Measurements from ENCODE around the gene SLC43A3. TPM values are rescaled to one million over a fixed set of nuclear protein-coding genes. Genes with fewer than 3 reads are reported as not detected.

Gene SLC43A3
- total RNA-seq, 3 donors from 2014 or later = 104 to 130 (median 105) TPM

DNA sequence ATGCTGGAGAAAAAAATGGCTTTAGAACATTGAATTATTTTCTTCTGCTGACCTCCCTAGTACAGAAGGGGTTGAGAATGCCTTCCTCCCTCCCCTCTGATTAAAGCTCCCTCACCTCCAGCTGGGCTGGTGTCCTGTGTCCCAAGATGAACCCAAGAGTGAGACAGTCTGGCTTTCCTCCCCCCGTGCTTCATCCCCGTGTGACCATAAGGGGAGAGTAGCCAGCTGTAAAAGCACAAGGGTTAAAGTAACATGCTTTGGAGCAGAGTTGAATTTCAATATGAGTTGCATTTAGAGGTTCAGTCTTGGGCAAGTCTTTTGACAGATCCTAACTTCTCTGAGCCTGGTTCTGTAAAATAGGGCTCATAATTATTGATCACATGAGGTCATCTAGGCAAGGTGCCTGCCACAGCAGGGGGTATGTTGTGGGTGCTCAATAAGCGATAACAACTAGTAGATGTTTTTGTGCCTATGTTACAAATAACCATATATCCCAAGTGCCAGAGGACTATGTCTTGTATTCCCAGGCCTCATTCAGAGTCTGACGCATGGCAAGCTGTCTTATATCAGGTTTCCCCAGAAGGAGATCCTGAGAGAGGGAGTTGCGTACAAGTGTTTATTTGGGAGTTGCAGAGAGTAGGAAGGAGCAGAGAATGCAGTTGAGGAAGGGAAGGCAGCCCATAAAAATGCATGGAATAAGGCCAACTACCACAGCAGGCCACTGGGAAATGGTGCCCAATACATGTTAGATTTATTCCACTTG lies 40.6 kb downstream of the SLC43A3 start:
- H3K4me1 ChIP-seq = no peaks in the 10 kb centered on the region
- H3K4me3 ChIP-seq = no peak overlapping the region
- H3K36me3 ChIP-seq = no peaks in the 10 kb centered on the region
- H3K9me3 ChIP-seq = no peaks in the 10 kb centered on the region
- intact Hi-C loops (cut with DNase I; ENCODE audit: low total_unique reads) = no loop called here
- no peaks in the 10 kb centered on the region for H3K27me3 ChIP-seq
- H3K27ac ChIP-seq = no peak overlapping the region
- no peak for DNase-seq (ENCODE audit: low spot score in 2 of 2)
- TF ChIP-seq CTCF (IDR thresholded peaks at IDR 0.05) = no peak
- TF ChIP-seq POLR2A (IDR thresholded peaks at IDR 0.05) = no peak
- no peak for TF ChIP-seq POLR2AphosphoS5 (IDR thresholded peaks at IDR 0.05)

- no peaks in the 10 kb centered on the region for H3K36me3 ChIP-seq
- H3K9me3 ChIP-seq = no peaks in the 10 kb centered on the region
- intact Hi-C loops (cut with DNase I; ENCODE audit: low total_unique reads) = no loop called here
- TF ChIP-seq POLR2AphosphoS5 (IDR thresholded peaks at IDR 0.05) (no peak), CTCF (IDR thresholded peaks at IDR 0.05) (no peak), POLR2A (IDR thresholded peaks at IDR 0.05) (no peak)
- no peak within 1 kb of the TSS for H3K4me3 ChIP-seq
- no peak within 1 kb of the TSS for H3K27ac ChIP-seq
- H3K4me1 ChIP-seq = no peaks in the 10 kb centered on the region
- H3K27me3 ChIP-seq = peaks cover 0 to 9% of the 10 kb centered on the region in 2 donors
- DNase-seq (ENCODE audit: low spot score in 2 of 2) = no peak
Measured at GRCh38 chr11:57380975-57381374, 45.9 kb downstream of the SLC43A3 start, which contains the start of gene PRG3. Gene PRG3, minus strand, starts transcription at chr11:57381150. Its CDS starts 442 bp downstream, at chr11:57380708.

GRCh38 chr11:57379732-57380131 lies 47.2 kb downstream of the SLC43A3 start:
- TF ChIP-seq POLR2A (IDR thresholded peaks at IDR 0.05) (no peak), CTCF (IDR thresholded peaks at IDR 0.05) (no peak), POLR2AphosphoS5 (IDR thresholded peaks at IDR 0.05) (no peak)
- Histone ChIP-seq H3K9me3 (no peaks in the 10 kb centered on the region), H3K27me3 (peaks cover 0 to 9% of the 10 kb centered on the region in 2 donors), H3K4me3 (no peak overlapping the region), H3K4me1 (no peaks in the 10 kb centered on the region), H3K27ac (no peak overlapping the region), H3K36me3 (no peaks in the 10 kb centered on the region)
- DNase-seq (ENCODE audit: low spot score in 2 of 2) = no peak
- intact Hi-C loops (cut with DNase I; ENCODE audit: low total_unique reads) = no loop called here

- TF ChIP-seq POLR2AphosphoS5 (IDR thresholded peaks at IDR 0.05) (no peak), CTCF (IDR thresholded peaks at IDR 0.05) (no peak), POLR2A (IDR thresholded peaks at IDR 0.05) (no peak)
- no peak overlapping the region for H3K27ac ChIP-seq
- H3K4me1 ChIP-seq = no peaks in the 10 kb centered on the region
- H3K9me3 ChIP-seq = no peaks in the 10 kb centered on the region
- peaks cover 0 to 9% of the 10 kb centered on the region in 2 donors for H3K27me3 ChIP-seq
- H3K36me3 ChIP-seq = no peaks in the 10 kb centered on the region
- no peak overlapping the region for H3K4me3 ChIP-seq
- DNase-seq (ENCODE audit: low spot score in 2 of 2) = no peak
- intact Hi-C loops (cut with DNase I; ENCODE audit: low total_unique reads) = no loop called here
Measured at GRCh38 chr11:57378186-57378585, 48.7 kb downstream of the SLC43A3 start.

DNA sequence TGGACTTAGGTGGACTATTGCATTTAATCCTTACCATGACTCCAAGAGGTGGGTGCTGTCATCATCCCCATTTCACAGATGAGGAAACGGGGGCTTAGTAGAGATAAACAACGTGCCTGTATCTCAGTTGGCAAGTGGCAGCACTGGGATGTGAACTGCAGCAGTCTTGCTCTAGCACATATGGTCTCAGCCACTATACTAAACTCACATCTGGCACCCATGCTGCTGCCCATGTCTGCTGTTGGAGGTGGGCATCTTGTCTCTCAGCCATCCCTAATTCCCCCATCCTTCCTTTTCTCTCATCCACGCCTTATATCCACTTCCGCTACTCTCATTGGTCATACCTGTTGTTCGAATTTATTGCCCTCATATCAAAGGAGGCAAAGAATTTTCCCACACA lies 49.8 kb downstream of the SLC43A3 start:
- Histone ChIP-seq H3K27me3 (peaks cover 0 to 9% of the 10 kb centered on the region in 2 donors), H3K9me3 (no peaks in the 10 kb centered on the region), H3K4me3 (no peak overlapping the region), H3K4me1 (no peaks in the 10 kb centered on the region), H3K27ac (no peak overlapping the region), H3K36me3 (no peaks in the 10 kb centered on the region)
- DNase-seq (ENCODE audit: low spot score in 2 of 2) = no peak
- intact Hi-C loops (cut with DNase I; ENCODE audit: low total_unique reads) = no loop called here
- TF ChIP-seq CTCF (IDR thresholded peaks at IDR 0.05) (no peak), POLR2AphosphoS5 (IDR thresholded peaks at IDR 0.05) (no peak), POLR2A (IDR thresholded peaks at IDR 0.05) (no peak)
